ENCODE data around the gene ANKRD44. TPM values are rescaled to one million over a fixed set of nuclear protein-coding genes. Genes with fewer than 3 reads are reported as not detected.

The ANKRD44 gene
- total RNA-seq, 6 experiments from 2014 or later, result 3.8 to 5.7 (median 4.7) TPM

GRCh38 chr2:197156771-197157170 is 153.8 kb downstream of the ANKRD44 start:
- Mint-ChIP-seq H3K36me3 (ENCODE audit: low read depth) (no peaks in the 10 kb centered on the region), H3K27me3 (ENCODE audit: insufficient read depth) (no peaks in the 10 kb centered on the region), H3K4me1 (ENCODE audit: low read depth) (peaks cover 56% of the 10 kb centered on the region), H3K4me3 (no peak overlapping the region), H3K27ac (no peak overlapping the region), H3K9me3 (0 out of 2 replicates have a peak, but pooled peaks cover 8% of the 10 kb centered on the region)
- TF ChIP-seq CTCF (IDR thresholded peaks at IDR 0.05), result no peak
- DNase-seq, result no peak

GRCh38 chr2:197152451-197153228 is 157.9 kb downstream of the ANKRD44 start:
- 0 out of 2 replicates have a peak, but pooled peaks have one; percentile 16 for TF ChIP-seq CTCF (IDR thresholded peaks at IDR 0.05)
- Mint-ChIP-seq H3K9me3 (0 out of 2 replicates have a peak, but pooled peaks cover 8% of the 10 kb centered on the region), H3K27me3 (ENCODE audit: insufficient read depth) (no peaks in the 10 kb centered on the region), H3K36me3 (ENCODE audit: low read depth) (no peaks in the 10 kb centered on the region), H3K4me3 (peak overlapping the region; percentile 3; the same call in 1 of the 2 replicates), H3K27ac (peak overlapping the region; percentile 5), H3K4me1 (ENCODE audit: low read depth) (peaks cover 26% of the 10 kb centered on the region)
- DNase-seq, result peak; percentile 21

- Mint-ChIP-seq H3K27ac (no peak overlapping the region), H3K9me3 (no peaks in the 10 kb centered on the region), H3K27me3 (ENCODE audit: insufficient read depth) (no peaks in the 10 kb centered on the region), H3K4me3 (no peak overlapping the region), H3K4me1 (ENCODE audit: low read depth) (peaks cover 26% of the 10 kb centered on the region), H3K36me3 (ENCODE audit: low read depth) (no peaks in the 10 kb centered on the region)
- TF ChIP-seq CTCF (IDR thresholded peaks at IDR 0.05), result no peak
- no peak for DNase-seq
Observed at GRCh38 chr2:197149546-197149945, 161.0 kb downstream of the ANKRD44 start.

- DNase-seq, result no peak
- Mint-ChIP-seq H3K4me3 (no peak overlapping the region), H3K36me3 (ENCODE audit: low read depth) (no peaks in the 10 kb centered on the region), H3K4me1 (ENCODE audit: low read depth) (peaks cover 22% of the 10 kb centered on the region), H3K27ac (no peak overlapping the region), H3K9me3 (no peaks in the 10 kb centered on the region), H3K27me3 (ENCODE audit: insufficient read depth) (no peaks in the 10 kb centered on the region)
- TF ChIP-seq CTCF (IDR thresholded peaks at IDR 0.05), result no peak
Observed at GRCh38 chr2:197148401-197148800, 162.2 kb downstream of the ANKRD44 start.

- H3K27ac Mint-ChIP-seq, result no peak overlapping the region
- H3K36me3 Mint-ChIP-seq (ENCODE audit: low read depth), result no peaks in the 10 kb centered on the region
- peaks cover 17% of the 10 kb centered on the region for H3K4me1 Mint-ChIP-seq (ENCODE audit: low read depth)
- DNase-seq, result no peak
- no peak overlapping the region for H3K4me3 Mint-ChIP-seq
- H3K9me3 Mint-ChIP-seq, result no peaks in the 10 kb centered on the region
- no peak for TF ChIP-seq CTCF (IDR thresholded peaks at IDR 0.05)
- H3K27me3 Mint-ChIP-seq (ENCODE audit: insufficient read depth), result no peaks in the 10 kb centered on the region
Observed at GRCh38 chr2:197147942-197148341, 162.6 kb downstream of the ANKRD44 start.

All from HFFc6 (cell line).